GM12801 (cell line): ENCODE data around the gene PSD2.

Experiments used
- TF ChIP-seq, protein P1 (sequence below): IDR thresholded peaks from one replicate; pipeline ENCODE4 v1.5.1; 2011; ENCODE audit warnings: control low read depth; ENCODE audit not compliant: insufficient read length; ENCODE audit errors: extremely low read depth

The PSD2 gene

DNA sequence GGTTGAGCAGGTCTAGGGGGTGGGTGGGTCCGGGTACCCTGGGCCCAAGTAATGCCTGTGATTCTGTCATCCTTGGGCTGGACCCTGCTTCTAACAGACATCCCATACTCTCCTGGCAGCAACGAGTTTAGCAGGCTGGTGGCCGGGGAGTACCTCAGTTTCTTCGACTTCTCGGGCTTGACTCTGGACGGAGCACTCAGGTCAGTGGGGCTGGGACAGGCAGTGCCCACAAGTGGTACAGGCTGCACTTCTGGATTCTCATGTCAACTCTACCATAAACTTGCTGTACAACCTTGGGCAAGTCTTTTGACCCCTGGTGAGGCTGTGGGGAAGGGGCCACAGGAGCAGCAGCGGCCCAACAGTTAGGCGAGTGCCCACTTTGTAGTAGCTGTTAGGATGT, 21.8 kb downstream of the PSD2 start:
- TF ChIP-seq, protein P1, sequence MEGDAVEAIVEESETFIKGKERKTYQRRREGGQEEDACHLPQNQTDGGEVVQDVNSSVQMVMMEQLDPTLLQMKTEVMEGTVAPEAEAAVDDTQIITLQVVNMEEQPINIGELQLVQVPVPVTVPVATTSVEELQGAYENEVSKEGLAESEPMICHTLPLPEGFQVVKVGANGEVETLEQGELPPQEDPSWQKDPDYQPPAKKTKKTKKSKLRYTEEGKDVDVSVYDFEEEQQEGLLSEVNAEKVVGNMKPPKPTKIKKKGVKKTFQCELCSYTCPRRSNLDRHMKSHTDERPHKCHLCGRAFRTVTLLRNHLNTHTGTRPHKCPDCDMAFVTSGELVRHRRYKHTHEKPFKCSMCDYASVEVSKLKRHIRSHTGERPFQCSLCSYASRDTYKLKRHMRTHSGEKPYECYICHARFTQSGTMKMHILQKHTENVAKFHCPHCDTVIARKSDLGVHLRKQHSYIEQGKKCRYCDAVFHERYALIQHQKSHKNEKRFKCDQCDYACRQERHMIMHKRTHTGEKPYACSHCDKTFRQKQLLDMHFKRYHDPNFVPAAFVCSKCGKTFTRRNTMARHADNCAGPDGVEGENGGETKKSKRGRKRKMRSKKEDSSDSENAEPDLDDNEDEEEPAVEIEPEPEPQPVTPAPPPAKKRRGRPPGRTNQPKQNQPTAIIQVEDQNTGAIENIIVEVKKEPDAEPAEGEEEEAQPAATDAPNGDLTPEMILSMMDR: no peak

DNA sequence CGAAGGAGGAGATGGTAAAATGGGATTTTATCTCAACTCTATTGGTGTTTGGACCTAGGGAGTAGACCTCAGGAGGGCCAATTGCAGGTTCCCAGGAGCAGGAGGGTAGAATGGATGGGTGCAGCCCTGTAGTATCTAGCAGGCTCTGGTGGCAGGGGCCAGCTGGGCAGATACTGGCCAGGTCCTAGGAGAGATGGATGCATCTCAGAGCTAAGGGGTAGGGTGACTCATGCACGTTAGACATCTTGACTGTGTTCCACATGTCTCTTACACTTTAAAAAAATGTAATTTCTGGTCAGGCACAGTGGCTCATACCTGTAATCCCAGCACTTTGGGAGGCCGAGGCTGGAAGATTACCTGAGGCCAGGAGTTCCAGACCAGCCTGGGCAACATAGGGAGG, 22.4 kb downstream of the PSD2 start:
- TF ChIP-seq, protein P1: no peak

DNA sequence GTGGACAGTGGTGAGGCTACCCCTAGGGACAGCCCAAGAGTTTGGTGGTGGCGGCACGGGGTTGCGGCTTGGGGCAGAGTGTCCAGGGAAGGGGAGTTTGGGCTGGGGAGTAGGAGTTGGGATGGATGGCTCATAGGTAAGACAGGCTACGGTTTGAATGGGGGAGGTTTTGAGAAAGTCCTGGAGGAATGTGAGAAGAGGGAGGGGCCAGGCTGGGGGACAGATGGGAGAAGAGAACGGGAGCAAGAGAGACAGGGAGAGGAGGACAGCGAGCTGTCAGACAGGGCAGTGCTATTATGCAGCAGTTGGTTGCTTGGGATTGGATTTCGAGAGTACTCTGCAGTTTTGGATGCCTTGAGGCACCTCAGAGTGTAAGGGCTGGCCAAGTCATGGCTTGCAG, 24.5 kb downstream of the PSD2 start:
- TF ChIP-seq, protein P1: no peak

DNA sequence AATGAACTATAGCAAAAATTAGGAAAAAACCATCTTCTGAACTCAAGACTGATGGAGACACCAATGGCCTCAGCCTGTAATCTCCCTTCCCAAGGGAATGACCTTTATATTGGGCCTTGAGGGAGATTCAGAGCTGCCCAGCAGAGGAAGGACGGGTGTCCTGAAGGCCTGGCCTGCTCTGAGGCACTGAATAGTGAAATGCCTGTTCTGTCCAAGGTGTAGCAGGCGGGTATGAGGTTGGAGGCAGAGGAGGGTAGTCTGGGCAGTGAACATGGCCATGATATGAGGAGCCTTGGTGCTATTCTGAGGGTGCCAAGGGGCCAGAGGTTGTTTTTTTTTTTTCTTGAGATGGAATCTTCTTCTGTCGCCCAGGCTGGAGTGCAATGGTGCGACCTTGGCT, 25.0 kb downstream of the PSD2 start:
- TF ChIP-seq, protein P1: no peak

DNA sequence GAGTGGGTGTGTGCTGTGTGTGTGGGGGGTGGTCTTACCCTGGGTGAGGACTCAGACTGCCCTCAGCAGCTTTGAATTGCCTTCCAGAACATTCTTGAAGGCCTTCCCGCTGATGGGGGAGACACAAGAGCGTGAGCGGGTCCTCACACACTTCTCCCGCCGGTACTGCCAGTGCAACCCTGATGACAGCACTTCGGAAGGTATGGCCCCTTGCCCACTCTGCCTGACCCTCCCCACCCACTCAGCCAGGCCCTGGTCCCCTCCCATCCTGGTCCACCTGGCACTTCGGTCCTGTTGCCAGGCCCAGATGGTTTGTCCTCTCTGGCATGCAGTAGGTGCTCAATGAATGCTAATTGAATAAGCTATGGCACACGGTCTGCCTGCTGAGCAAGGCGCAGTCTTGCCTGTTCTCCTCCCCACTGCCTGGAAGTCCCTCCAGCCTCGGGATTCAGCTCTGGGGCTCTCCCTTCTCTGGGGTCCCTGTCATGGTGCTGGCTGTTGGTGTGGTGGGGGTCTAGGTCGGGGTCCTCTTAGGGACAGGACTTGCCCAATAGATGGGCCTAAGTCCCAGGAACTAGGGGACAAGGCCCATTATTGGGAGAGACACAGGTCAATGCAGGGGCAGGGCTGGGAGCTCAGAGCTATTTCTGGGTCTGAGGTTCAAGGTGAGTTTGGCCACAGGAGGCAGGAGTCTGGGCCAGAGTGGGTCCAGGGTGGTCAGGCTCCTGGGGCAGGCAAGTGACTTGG, 26.4 kb downstream of the PSD2 start:
- TF ChIP-seq, protein P1: no peak

DNA sequence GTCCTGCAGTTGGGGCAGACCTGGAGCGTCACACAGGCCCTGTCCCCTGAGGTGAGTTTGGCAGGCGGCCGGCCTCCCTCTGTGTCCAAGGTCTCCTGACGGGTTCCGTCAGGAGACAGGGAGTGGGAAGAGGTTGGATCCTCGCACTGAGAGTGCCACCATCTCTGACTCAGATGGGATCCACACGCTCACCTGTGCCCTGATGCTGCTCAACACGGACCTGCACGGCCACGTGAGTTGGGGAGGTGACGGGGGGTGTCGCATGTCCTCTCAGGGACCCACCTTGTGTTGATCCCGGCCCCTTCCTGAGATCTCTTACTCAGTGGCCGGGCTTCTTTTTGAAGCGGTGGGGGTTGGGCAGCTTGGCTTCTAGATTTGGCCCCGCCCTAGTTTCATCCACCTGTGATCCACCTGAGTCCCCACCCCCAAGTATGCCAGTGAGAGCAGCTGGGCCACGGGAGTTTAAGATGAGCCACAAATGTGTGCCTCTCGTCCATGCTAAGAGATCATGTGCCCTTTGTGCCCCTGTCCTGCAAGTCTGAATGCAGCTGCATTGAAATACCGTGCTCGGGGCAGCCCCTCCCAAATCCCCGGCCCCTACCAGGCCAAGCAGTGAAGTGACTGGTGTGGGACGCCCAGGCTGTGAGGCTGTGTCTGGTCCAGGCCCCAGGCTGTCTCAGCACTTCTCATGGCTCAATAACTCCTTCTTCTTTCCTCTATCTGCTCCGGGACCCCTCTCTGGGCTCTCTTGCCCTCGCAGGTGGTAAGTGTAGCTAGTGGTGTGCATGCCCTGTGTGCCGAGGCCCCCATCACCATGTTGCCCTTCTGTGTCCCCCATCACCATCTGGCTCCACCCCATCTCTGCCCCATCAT, 27.2 kb downstream of the PSD2 start:
- TF ChIP-seq, protein P1: no peak

DNA sequence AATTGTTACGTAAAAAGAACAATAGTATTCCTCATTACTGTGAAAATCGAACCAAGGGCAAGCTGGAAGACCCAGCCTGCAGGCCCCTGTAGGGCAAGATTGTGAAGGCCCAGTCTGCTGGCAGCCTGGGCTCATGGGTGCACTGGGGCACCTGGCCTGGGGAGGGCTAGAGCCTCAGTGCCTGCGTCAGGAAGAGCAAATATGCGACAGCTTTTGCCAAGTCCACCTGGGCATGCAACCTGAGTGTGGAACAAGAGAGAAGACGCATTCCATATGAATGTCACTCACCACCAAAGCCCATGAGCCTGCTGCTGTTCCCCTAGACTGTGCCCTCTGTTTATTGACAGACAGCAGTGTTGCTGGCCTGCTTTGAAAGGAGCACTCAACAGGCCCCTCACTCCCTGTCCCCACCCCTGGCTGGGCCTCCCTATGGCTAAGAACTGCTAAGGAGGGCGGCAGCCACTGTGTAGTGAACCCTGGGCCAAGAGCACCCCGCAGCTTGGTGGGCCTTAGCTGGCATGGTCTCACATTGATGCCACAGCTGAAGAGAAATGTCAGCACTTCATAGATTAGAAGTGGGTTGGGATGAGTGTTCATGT, 28.2 kb downstream of the PSD2 start:
- TF ChIP-seq, protein P1: no peak
